GM12801 (cell line): Measurements from ENCODE around the gene SLC25A1.

Source experiments
- CTCF ChIP-seq: IDR thresholded peaks from one replicate; pipeline ENCODE4 v1.5.1; 2011; ENCODE audit warnings: control low read depth; ENCODE audit not compliant: insufficient read length; ENCODE audit errors: extremely low read depth

SLC25A1 gene

GRCh38 chr22:19134176-19134831 lies 44.2 kb downstream of the SLC25A1 start:
- TF ChIP-seq CTCF, result no peak

GRCh38 chr22:19133561-19133960 lies 45.0 kb downstream of the SLC25A1 start:
- TF ChIP-seq CTCF, result no peak

GRCh38 chr22:19132693-19133400 lies 45.7 kb downstream of the SLC25A1 start:
- no peak for TF ChIP-seq CTCF

GRCh38 chr22:19132153-19132552 lies 46.4 kb downstream of the SLC25A1 start:
- no peak for TF ChIP-seq CTCF

GRCh38 chr22:19131685-19132015 lies 46.9 kb downstream of the SLC25A1 start:
- no peak for TF ChIP-seq CTCF

GRCh38 chr22:19130959-19131684 lies 47.4 kb downstream of the SLC25A1 start, which contains the start of gene TSSK2:
TSS of gene TSSK2 (plus strand) at chr22:19131308. CDS start at chr22:19131400, 92 bp downstream.
- TF ChIP-seq CTCF, result no peak

- TF ChIP-seq CTCF, result no peak
These were observed 48.7 kb downstream of the SLC25A1 start for GRCh38 chr22:19129871-19130270.
